Ascending aorta (tissue), 2 donors: ENCODE data around the gene PCDHGA11. TPM values are rescaled to one million over a fixed set of nuclear protein-coding genes. Genes with fewer than 3 reads are reported as not detected.
A peak's percentile ranks its signal among the peaks of the same experiment; 100 is the strongest.
"Not testable (repeated sequence)": the region's sequence is repeated elsewhere in the genome, so short reads cannot be mapped to it uniquely, and the experiment has no call there.

ENCODE experiments used
- DNase-seq, 2 donors: peaks; one replicate each; pipeline ENCODE4 v3.0.0-alpha.2; 2019; ENCODE audit warnings: low spot score in 2 of 2
- H3K27ac ChIP-seq, 2 donors: fragments of 200-600 bp; sonication (generic); one replicate each; pipeline ENCODE4 v1.5.1; 2016 to 2017; ENCODE audit warnings: mild to moderate bottlenecking in 1 of 2
- H3K27me3 ChIP-seq: fragments of 200-600 bp; sonication (generic); one replicate; pipeline ENCODE4 v1.5.1; 2017
- H3K36me3 ChIP-seq, 2 donors: fragments of 200-600 bp; sonication (generic); one replicate each; pipeline ENCODE4 v1.5.1; 2016
- H3K4me1 ChIP-seq, 2 donors: fragments of 200-600 bp; sonication (generic); one replicate each; pipeline ENCODE4 v1.5.1; 2016 to 2017; ENCODE audit warnings: mild to moderate bottlenecking in 1 of 2
- H3K4me3 ChIP-seq, 2 donors: fragments of 200-600 bp; sonication (generic); one replicate each; pipeline ENCODE4 v1.5.1; 2016 to 2017; ENCODE audit warnings: mild to moderate bottlenecking in 1 of 2
- H3K9me3 ChIP-seq, 2 donors: fragments of 200-600 bp; sonication (generic); one replicate each; pipeline ENCODE4 v1.5.1; 2016
- CTCF ChIP-seq, 3 experiments: fragments of 200-600 bp in 2 of 3; fragments of 450-650 bp in 1 of 3; sonication (generic) in 2 of 3; IDR thresholded peaks; one replicate each; pipeline ENCODE4 v1.5.1; 2016 to 2019; ENCODE audit warnings: antibody characterized with exemption in 3 of 3, mild to moderate bottlenecking in 1 of 3, moderate library complexity in 1 of 3
- intact Hi-C: fragments of 100-400 bp; cut with DNase I; formaldehyde crosslinking; loops from one replicate; pipeline ENCODE4 v1.15.1; 2023
- total RNA-seq: library from RNA; depleted of rRNA; stranded (reverse); fragments of >200 nt; gene quantifications from one replicate; pipeline ENCODE4 v1.1.0, GENCODE V29; 2016

Gene PCDHGA11
- total RNA-seq, 1 donor from 2014 or later, result 5.3 TPM

- Histone ChIP-seq H3K36me3 (peaks cover 0 to 6% of the 10 kb centered on the region in 2 donors), H3K27me3 (no peaks in the 10 kb centered on the region), H3K9me3 (peaks cover 85 to 99% of the 10 kb centered on the region in 2 donors), H3K4me1 (no peaks in the 10 kb centered on the region), H3K27ac (no peak within 1 kb of the TSS), H3K4me3 (peak within 1 kb of the TSS; percentile 19 to 21)
- DNase-seq, result no peak
- intact Hi-C loops, result no loop called here
- no peak for TF ChIP-seq CTCF (IDR thresholded peaks at IDR 0.05)
These were observed 38.2 kb upstream of the PCDHGA11 start, which contains the start of gene PCDHGA7 for GRCh38 chr5:141382469-141383294. Gene PCDHGA7 (plus strand): TSS chr5:141382742. CDS start chr5:141382900, 158 bp downstream.

- H3K27me3 ChIP-seq, result no peaks in the 10 kb centered on the region
- no peak overlapping the region for H3K27ac ChIP-seq
- peaks cover 0 to 6% of the 10 kb centered on the region in 2 donors for H3K36me3 ChIP-seq
- DNase-seq, result no peak
- peaks cover 81 to 96% of the 10 kb centered on the region in 2 donors for H3K9me3 ChIP-seq
- TF ChIP-seq CTCF (IDR thresholded peaks at IDR 0.05), result no peak
- no peak overlapping the region for H3K4me3 ChIP-seq
- intact Hi-C loops, result no loop called here
- no peaks in the 10 kb centered on the region for H3K4me1 ChIP-seq
These were observed 37.5 kb upstream of the PCDHGA11 start for GRCh38 chr5:141383345-141383744.

- H3K27me3 ChIP-seq, result no peaks in the 10 kb centered on the region
- no peaks in the 10 kb centered on the region for H3K4me1 ChIP-seq
- peaks cover 0 to 6% of the 10 kb centered on the region in 2 donors for H3K36me3 ChIP-seq
- no peak overlapping the region for H3K27ac ChIP-seq
- TF ChIP-seq CTCF (IDR thresholded peaks at IDR 0.05), result no peak
- no peak overlapping the region for H3K4me3 ChIP-seq
- peaks cover 86 to 96% of the 10 kb centered on the region in 2 donors for H3K9me3 ChIP-seq
- DNase-seq, result no peak
- intact Hi-C loops, result no loop called here
These were observed 36.2 kb upstream of the PCDHGA11 start for GRCh38 chr5:141384471-141385267.

- H3K4me1 ChIP-seq, H3K27me3 ChIP-seq, H3K36me3 ChIP-seq, intact Hi-C loops, H3K27ac ChIP-seq, DNase-seq: not testable (repeated sequence)
- H3K9me3 ChIP-seq, result peaks cover 82 to 97% of the 10 kb centered on the region in 2 donors
- peak in 2 of 3 experiments; percentile 14 to 15 for TF ChIP-seq CTCF (IDR thresholded peaks at IDR 0.05)
- H3K4me3 ChIP-seq, result peak within 1 kb of the TSS in 1 of 2 donors; percentile 23
These were observed 33.1 kb upstream of the PCDHGA11 start, which contains the start of gene PCDHGB4 for GRCh38 chr5:141387557-141388311. Gene PCDHGB4 (plus strand): TSS chr5:141387698. CDS start chr5:141387885, 187 bp downstream.

GRCh38 chr5:141388661-141389060, 32.2 kb upstream of the PCDHGA11 start:
- Histone ChIP-seq H3K9me3 (peaks cover 83 to 97% of the 10 kb centered on the region in 2 donors), H3K4me3 (peak overlapping the region in 1 of 2 donors; percentile 23), H3K4me1 (no peaks in the 10 kb centered on the region), H3K27ac (no peak overlapping the region), H3K27me3 (no peaks in the 10 kb centered on the region), H3K36me3 (peaks cover 0 to 9% of the 10 kb centered on the region in 2 donors)
- TF ChIP-seq CTCF (IDR thresholded peaks at IDR 0.05), result no peak
- intact Hi-C loops, result no loop called here
- DNase-seq, result no peak
